GM18868 (cell line): ENCODE data around the gene FAH.

Experiments
- ATAC-seq: cut with Tn5 transposase; IDR thresholded peaks from one replicate; pipeline ENCODE4 v1.9.1; 2021; ENCODE audit warnings: mild to moderate bottlenecking, moderate library complexity; ENCODE audit not compliant: unreplicated experiment

Gene FAH

DNA sequence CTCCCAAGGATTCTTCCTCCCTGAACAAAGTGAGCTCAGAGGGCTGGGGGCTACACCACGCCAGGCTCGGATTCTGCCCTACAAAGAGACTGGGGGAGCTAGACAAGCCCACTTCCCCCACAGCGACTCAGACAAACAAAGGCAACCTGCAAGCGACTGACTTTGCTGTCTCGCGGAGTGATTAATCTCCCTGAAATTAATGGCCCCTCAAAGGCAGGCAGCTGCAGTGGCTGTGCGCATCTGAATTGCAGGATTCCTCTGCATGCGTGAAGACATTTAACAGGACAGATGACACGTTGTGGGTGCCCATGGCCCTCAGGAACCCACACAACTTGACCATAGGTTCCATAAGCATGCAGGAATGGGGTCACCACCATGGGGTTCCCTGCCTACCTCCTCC is 80.8 kb downstream of the FAH start:
- ATAC-seq, result no peak

- no peak for ATAC-seq
Observed at GRCh38 chr15:80234883-80235282, 82.1 kb downstream of the FAH start.
